Hepatocyte (in vitro differentiated cells): ENCODE data around the gene ITGB1.

Experiments used
- CTCF ChIP-seq: fragments of 200-600 bp; sonication (generic); IDR thresholded peaks from 2 replicates; pipeline ENCODE4 v1.5.1; 2016; ENCODE audit warnings: antibody characterized with exemption, mild to moderate bottlenecking; ENCODE audit not compliant: poor library complexity
- EZH2phosphoT487 ChIP-seq: fragments of 200-600 bp; sonication (generic); IDR thresholded peaks from one replicate; pipeline ENCODE4 v1.6.1; 2018; ENCODE audit warnings: antibody characterized with exemption, mild to moderate bottlenecking, low read depth, moderate library complexity; ENCODE audit not compliant: unreplicated experiment, severe bottlenecking

- no peak for TF ChIP-seq CTCF
- TF ChIP-seq EZH2phosphoT487, result no peak
Observed at GRCh38 chr10:32887481-32887880, 70.5 kb downstream of the ITGB1 start.
